ENCODE data around the gene FOXO4. TPM values are rescaled to one million over a fixed set of nuclear protein-coding genes. Genes with fewer than 3 reads are reported as not detected.

FOXO4 gene
- total and polyA plus RNA-seq, 5 experiments from 2014 or later, result 1.3 to 33.7 (median 2.1) TPM

DNA sequence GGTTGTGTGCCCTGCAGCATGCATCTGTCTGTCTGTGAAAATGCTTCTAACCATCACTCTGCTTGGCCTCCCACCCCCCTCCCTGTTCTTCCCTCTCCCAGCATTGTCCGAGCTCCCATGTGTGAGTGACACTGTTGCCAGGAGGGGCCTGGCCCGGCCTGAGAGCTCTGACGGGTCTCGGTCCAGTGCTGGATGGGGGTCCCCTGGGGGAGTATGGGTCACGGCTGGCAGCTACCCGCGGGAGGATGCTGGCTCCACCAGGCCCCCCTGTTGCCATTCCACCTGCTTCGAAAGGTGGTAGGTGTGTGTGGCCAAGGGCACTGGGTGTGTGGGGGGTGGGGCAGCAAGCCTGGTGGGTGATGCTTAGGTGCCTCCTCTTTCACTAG lies 52.6 kb downstream of the FOXO4 start:
- no peak for ATAC-seq

DNA sequence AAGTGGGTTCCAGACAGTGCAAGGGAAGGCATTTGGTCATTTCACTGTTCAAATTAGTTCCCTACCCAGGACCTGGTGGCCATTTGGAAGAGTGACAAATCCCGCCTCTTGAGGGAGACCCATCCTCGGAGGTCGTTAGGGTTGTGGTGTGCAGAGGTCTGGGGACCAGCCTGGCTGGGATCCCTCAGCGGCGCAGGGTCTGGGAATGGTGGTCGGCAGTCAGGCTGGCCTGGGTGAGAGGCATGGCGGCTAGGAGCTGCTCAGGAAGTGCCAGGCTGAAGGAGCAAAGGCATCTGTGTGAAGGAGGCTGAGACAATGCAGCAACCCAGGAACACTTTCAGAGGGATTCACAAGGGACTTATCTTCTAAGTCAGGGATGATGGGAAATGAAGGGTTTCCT lies 55.7 kb downstream of the FOXO4 start:
- Mint-ChIP-seq H3K9me3 (no peaks in the 10 kb centered on the region), H3K27me3 (no peaks in the 10 kb centered on the region), H3K4me3 (no peak overlapping the region), H3K4me1 (peaks cover 3 to 8% (median 4%) of the 10 kb centered on the region in 4 donors), H3K27ac (peak overlapping the region in 1 of 10 donors; percentile 37), H3K36me3 (peaks cover 0 to 4% (median 0%) of the 10 kb centered on the region in 3 donors)
- POLR2A ChIA-PET, result no interaction called here
- no peak for ATAC-seq
- DNase-seq, result no peak

More for the DNA sequence above, 52.6 kb downstream of the FOXO4 start:
- peaks cover 0 to 2% (median 0%) of the 10 kb centered on the region in 3 donors for H3K36me3 Mint-ChIP-seq
- peaks cover 7 to 17% (median 12%) of the 10 kb centered on the region in 4 donors for H3K4me1 Mint-ChIP-seq
- no peak overlapping the region for H3K27ac Mint-ChIP-seq
- POLR2A ChIA-PET, result interaction anchor here (1.3 kb wide), 1 partner anchor 34 kb away, joined by 3 read pairs; no protein-coding TSS in a partner anchor
- no peaks in the 10 kb centered on the region for H3K27me3 Mint-ChIP-seq
- no peaks in the 10 kb centered on the region for H3K9me3 Mint-ChIP-seq
- DNase-seq, result no peak
- no peak overlapping the region for H3K4me3 Mint-ChIP-seq

Other genes with a start within 250 kb of the FOXO4 start
- gene TEX11, start 187.1 kb upstream of the FOXO4 start, total RNA-seq, result not detected
- gene TEX11, start 187.1 kb upstream of the FOXO4 start, polyA plus RNA-seq, result not detected
- under 1 TPM; 0.57 to 0.60 TPM for gene SLC7A3, start 164.8 kb upstream of the FOXO4 start, total RNA-seq
- 10 to 100 TPM in 1 of 3 donors, 1 to 10 TPM in 2; 2.0 to 18.7 (median 9.3) TPM for gene SLC7A3, start 164.8 kb upstream of the FOXO4 start, polyA plus RNA-seq
- 10 to 100 TPM; 27.9 to 29.8 TPM for gene SNX12, start 27.5 kb upstream of the FOXO4 start, total RNA-seq
- 1 to 10 TPM; 2.4 to 4.2 (median 3.7) TPM for gene SNX12, start 27.5 kb upstream of the FOXO4 start, polyA plus RNA-seq
- gene CXorf65, start 10.9 kb downstream of the FOXO4 start, total RNA-seq, result 10 to 100 TPM; 39.6 to 40.4 TPM
- 1 to 10 TPM in 1 of 3 donors, not detected in 2; 4.4 TPM for gene CXorf65, start 10.9 kb downstream of the FOXO4 start, polyA plus RNA-seq
- gene IL2RG, start 15.7 kb downstream of the FOXO4 start, total RNA-seq, result 100 to 1,000 TPM; 286 to 301 TPM
- gene IL2RG, start 15.7 kb downstream of the FOXO4 start, polyA plus RNA-seq, result 100 to 1,000 TPM; 920 to 951 (median 948) TPM
- 10 to 100 TPM; 79.0 to 80.0 TPM for gene MED12, start 22.7 kb downstream of the FOXO4 start, total RNA-seq
- 10 to 100 TPM in 2 of 3 donors, 1 to 10 TPM in 1; 6.6 to 17.0 (median 10.2) TPM for gene MED12, start 22.7 kb downstream of the FOXO4 start, polyA plus RNA-seq
- gene NLGN3, start 49.0 kb downstream of the FOXO4 start, total RNA-seq, result 1 to 10 TPM; 2.7 to 3.1 TPM
- gene NLGN3, start 49.0 kb downstream of the FOXO4 start, polyA plus RNA-seq, result under 1 TPM; 0.06 to 0.25 (median 0.14) TPM
- not detected for gene GJB1, start 127.4 kb downstream of the FOXO4 start, total RNA-seq
- gene GJB1, start 127.4 kb downstream of the FOXO4 start, polyA plus RNA-seq, result not detected
- gene ZMYM3, start 158.3 kb downstream of the FOXO4 start, total RNA-seq, result 10 to 100 TPM; 35.3 to 36.0 TPM
- 1 to 10 TPM; 4.8 to 6.5 (median 5.0) TPM for gene ZMYM3, start 158.3 kb downstream of the FOXO4 start, polyA plus RNA-seq
- gene NONO, start 187.8 kb downstream of the FOXO4 start, total RNA-seq, result 100 to 1,000 TPM; 372 to 387 TPM
- 100 to 1,000 TPM; 177 to 199 (median 193) TPM for gene NONO, start 187.8 kb downstream of the FOXO4 start, polyA plus RNA-seq
- 1 to 10 TPM; 5.8 to 6.7 TPM for gene ITGB1BP2, start 205.9 kb downstream of the FOXO4 start, total RNA-seq
- not detected for gene ITGB1BP2, start 205.9 kb downstream of the FOXO4 start, polyA plus RNA-seq

Data from naive thymus-derived CD8-positive, alpha-beta T cell (primary cell).